Stimulated activated CD4-positive, alpha-beta T cell treated with anti-CD3 and anti-CD28 coated beads, TNF-alpha, amount 100 ng/mL, for 48 hours (primary cell): ENCODE data around the gene STON2.
"Not testable (repeated sequence)": the region's sequence is repeated elsewhere in the genome, so short reads cannot be mapped to it uniquely, and the experiment has no call there.

Experiments used
- DNase-seq, 3 donors: peaks; one replicate each; pipeline ENCODE4 v3.0.0-alpha.2; 2020; ENCODE audit warnings: low read depth in 3 of 3

Gene STON2

DNA sequence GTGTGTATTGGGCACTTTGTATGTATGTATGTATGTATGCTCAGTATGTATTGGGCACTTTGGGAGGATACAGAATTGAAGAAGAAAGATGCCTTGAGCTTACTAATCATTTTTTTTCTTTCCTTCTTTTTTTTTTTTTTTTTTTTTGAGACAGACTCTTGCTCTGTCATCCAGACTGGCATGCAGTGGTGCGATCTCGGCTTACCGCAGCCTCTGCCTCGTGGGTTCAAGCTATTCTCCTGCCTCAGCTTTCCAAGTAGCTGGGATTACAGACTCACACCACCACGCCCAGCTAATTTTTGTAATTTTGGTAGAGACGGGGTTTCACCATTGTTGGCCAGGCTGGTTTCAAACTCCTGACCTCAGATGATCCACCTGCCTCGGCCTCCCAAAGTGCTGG is 176.3 kb downstream of the STON2 start:
- not testable (repeated sequence) for DNase-seq

DNA sequence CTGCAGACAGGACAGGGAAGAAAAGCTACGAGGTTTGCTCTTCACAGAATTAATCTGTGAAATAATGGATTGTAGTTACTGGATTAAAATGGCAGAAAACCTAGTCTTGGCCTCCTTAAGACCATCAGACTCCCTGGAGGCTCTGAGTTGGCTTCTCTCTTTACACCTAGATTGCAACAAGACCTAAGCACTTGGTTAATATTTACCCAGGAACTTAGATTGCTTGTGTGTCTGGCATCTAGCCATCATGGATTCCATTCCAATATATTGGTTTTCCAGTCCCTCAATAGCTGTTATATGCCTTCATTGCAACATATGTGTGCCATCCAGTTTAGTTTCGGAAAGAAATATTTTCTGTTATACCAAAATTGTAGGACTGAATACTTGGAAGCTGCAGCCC is 177.4 kb downstream of the STON2 start:
- no peak for DNase-seq

DNA sequence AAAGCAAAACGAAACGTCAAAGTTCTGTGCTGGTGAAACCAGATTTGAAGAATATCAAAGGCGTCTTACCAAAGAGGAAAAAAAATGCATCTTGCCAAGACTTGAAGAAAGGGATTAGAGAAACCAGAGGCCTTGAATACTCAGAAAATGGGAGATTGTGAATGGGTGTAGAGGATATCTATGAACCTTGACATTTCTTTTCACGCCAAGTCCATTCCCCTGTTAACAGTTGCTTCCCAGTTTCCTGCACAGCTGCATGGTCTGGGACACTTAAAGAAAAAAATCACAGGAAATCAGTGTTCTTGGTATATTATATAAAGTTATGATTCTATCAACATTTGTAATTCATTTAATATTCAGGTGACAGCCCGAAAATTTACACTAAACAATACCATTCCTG is 178.0 kb downstream of the STON2 start:
- DNase-seq, result no peak

DNA sequence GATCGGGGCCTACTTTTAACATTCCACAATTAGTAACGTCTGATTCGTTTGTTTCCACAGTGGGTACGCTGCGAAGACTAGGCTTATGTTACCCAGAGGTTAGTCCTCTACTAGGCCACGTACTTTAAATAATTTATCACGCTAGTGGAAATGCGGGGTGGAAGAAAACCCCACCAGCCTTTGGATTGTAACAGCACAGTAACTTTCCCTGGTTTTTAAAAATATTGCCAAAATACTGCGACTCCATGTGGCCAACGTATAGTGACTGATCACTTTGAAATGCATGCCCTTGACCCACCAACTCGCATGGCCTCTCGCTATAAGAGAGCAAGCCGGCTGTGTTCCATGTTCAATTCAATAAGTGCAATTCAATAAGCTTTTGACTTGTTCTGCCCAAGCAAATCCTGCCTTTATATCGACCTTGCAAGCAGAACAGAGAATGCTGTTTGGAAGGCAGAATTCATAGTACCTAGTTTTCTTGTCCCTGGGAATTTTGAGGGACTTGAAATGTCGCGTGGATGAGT is 178.5 kb downstream of the STON2 start:
- no peak for DNase-seq

DNA sequence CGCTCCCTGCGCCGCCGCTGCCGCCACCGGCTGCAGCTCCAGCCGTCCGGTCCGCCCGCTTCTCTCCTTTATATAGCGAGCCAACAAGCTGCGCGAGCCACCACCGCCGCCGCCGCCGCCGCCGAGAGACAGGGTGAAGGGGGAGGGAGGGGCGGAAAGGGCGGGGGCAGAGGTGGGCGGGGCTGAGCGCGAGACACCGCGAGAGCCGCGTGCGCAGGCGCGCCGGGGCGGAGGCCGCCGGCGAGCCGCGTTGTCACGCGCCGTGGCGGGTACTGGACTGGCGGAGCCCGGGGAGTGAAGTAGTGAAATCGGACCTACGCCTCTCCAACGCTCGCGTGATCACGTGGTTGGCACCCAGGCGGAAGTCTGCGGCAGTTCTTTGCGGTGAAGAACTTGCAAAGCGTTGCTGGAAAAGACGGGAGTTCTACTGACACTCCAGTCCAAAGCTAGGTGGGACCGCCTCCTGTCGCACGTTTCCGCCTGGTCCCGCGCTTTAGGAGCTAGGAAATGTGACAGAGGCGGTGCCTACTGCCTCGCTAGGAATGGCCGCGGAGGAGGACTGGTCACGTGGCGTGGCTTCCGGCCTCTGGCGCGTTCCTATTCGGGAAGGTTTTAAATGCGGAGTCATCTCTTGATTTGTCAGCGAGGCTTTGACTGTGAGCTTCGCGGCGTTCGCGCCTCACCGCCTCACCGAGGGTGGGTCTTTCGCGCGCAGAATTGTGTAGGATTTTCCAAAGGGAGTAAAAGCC is 179.1 kb downstream of the STON2 start, which contains the start of gene GTF2A1:
GTF2A1 (minus strand) TSS at position 130 of the 749 bp plus-strand sequence. CDS start 441 bp downstream, outside the sequence.
- DNase-seq, result peak; percentile 82 to 92 (median 89)

DNA sequence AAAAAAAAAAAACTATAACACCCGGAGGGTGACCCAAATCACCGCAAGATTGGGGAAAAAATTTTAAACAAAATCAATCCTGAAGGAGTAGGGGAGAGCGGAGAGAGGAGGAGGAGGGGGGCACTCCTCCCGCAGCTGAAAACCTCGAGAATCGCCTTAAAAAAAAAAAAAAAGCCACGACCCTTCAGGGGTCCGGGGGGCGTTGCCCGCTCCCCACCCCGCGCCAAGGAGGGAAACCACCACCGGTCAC is 179.6 kb downstream of the STON2 start:
- no peak for DNase-seq

DNA sequence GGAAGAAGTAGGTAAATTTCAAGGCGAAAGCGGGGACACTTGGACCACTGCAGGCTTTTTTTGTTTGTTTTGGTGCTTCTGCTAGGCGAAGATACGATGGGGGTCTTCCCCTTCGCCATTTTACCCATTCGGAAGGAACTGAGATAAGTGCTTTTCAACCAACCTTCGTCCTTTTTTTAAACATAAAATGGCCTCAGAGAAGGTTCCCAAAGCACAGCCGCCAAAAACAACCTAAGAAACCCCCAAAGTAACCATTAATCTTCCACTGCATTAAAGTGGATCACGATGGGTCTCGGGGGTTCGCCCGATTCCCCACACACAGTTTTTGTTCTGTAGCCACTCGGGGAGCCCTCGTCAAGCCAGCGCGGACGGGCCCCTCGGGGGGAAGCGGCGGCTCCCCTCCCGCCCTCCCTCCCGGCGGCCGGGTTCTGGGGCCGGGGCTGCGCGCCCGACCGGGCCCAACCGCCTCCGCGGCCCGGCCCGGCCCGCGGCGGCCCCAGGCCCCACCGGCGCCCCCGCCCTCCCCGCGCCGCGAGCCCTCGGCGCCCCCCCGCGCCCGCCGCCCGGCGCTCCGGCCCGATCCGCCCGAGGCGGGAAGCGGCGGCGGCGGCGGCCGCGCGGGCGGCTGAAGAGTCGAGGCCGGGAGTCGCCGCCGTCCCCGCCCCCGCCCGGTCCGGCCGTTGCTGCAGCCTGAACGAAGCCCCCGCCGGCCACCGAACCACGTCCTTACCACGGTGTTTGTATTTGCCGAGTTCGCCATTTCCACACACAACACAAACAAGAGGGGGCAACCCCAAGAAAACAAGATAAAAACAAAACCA is 180.2 kb downstream of the STON2 start:
- DNase-seq, result peak in 1 of 3 donors; percentile 22

DNA sequence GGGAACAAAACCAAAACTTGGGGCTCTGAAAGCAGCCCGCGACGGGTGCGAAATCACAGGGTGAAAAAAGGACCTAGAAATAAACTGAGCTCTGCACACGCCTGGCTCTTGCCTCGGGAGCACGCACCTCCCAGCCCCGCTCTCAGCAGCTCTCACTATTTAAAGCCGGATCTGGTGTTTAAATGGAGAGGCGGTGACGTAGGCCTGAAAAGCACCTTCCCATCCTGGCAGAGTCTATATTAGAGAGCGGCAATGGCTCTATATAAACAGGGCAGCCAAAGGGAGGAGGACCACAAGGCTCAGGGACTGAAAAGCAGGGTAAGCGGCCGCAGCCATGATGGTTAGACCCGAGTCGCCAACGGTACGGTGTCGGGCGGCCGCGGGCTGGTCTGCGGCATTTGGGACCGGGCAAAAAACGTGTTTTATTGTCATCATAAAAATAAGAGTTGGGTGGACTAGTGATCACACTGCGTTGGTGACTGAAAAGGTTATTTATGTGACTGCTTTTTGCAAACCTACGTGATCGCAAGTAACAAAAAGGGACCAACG is 180.8 kb downstream of the STON2 start:
- peak; percentile 61 to 73 (median 67) for DNase-seq

DNA sequence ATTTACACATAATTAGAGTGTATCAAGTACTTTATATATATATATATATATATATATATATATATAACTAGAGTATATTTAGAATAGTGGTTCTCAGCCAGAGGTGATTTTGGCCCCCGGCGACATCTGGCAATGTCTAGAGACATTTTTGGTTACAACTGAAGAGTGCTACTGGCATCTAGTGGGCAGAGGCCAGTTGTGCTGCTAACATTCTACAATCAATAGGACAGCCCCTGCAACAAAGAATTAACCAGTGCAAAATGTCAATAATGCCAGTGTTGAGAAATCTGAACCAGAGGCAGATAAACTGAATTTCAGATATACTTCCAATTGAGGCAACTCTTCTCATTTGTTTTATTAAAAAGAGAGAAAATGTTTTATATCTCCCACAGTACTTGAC is 188.3 kb downstream of the STON2 start:
- DNase-seq, result no peak
